H9 (cell line): ENCODE results near the gene SPEM3. TPM values are rescaled to one million over a fixed set of nuclear protein-coding genes. Genes with fewer than 3 reads are reported as not detected.

Experiments used
- DNase-seq: peaks from one replicate; pipeline ENCODE4 v3.0.0-alpha.2; 2017
- H2AFZ ChIP-seq: one replicate; pipeline ENCODE4 v1.6.1; 2013; ENCODE audit warnings: mild to moderate bottlenecking, low read length, control low read depth, moderate library complexity
- H2AK5ac ChIP-seq: 2 replicates; pipeline ENCODE4 v1.6.1; 2013; ENCODE audit warnings: low read length, control low read depth, mixed read lengths; ENCODE audit not compliant: insufficient read length
- H2BK120ac ChIP-seq: one replicate; pipeline ENCODE4 v1.6.1; 2013; ENCODE audit warnings: low read depth, mild to moderate bottlenecking, low read length, control low read depth, inconsistent platforms; ENCODE audit not compliant: poor library complexity, severe bottlenecking
- H2BK12ac ChIP-seq: 2 replicates; pipeline ENCODE4 v1.6.1; 2013; ENCODE audit warnings: low read length, control low read depth, mixed read lengths, low read depth; ENCODE audit not compliant: insufficient read length
- H2BK15ac ChIP-seq: 2 replicates; pipeline ENCODE4 v1.6.1; 2013; ENCODE audit warnings: low read depth, low read length, control low read depth
- H2BK20ac ChIP-seq: one replicate; pipeline ENCODE4 v1.6.1; 2013; ENCODE audit warnings: low read depth, mild to moderate bottlenecking, low read length, control low read depth, inconsistent platforms; ENCODE audit not compliant: poor library complexity, severe bottlenecking
- H2BK5ac ChIP-seq: 2 replicates; pipeline ENCODE4 v1.6.1; 2013; ENCODE audit warnings: low read length, control low read depth, mixed read lengths; ENCODE audit not compliant: insufficient read length
- H3K14ac ChIP-seq: 2 replicates; pipeline ENCODE4 v1.6.1; 2013; ENCODE audit warnings: low read length, control low read depth; ENCODE audit not compliant: insufficient read depth
- H3K18ac ChIP-seq: 2 replicates; pipeline ENCODE4 v1.6.1; 2013; ENCODE audit warnings: low read depth, mild to moderate bottlenecking, mixed read lengths, low read length, control low read depth; ENCODE audit not compliant: insufficient read length
- H3K23ac ChIP-seq: 2 replicates; pipeline ENCODE4 v1.6.1; 2013; ENCODE audit warnings: low read length, control low read depth, mixed read lengths, low read depth; ENCODE audit not compliant: insufficient read length
- H3K23me2 ChIP-seq: 2 replicates; pipeline ENCODE4 v1.6.1; 2013; ENCODE audit warnings: low read depth, mild to moderate bottlenecking, mixed read lengths, low read length, control low read depth; ENCODE audit not compliant: insufficient read length, poor library complexity, severe bottlenecking
- H3K27ac ChIP-seq: 2 replicates; pipeline ENCODE4 v1.5.1; 2013; ENCODE audit warnings: low read length, control low read depth, mixed read lengths, low read depth; ENCODE audit not compliant: insufficient read length
- H3K27me3 ChIP-seq: 2 replicates; pipeline ENCODE4 v1.6.1; 2013; ENCODE audit warnings: low read length, control low read depth, inconsistent platforms; ENCODE audit not compliant: insufficient read depth
- H3K4ac ChIP-seq: 2 replicates; pipeline ENCODE4 v1.6.1; 2013; ENCODE audit warnings: low read depth, mild to moderate bottlenecking, control low read depth, inconsistent platforms, low read length, moderate library complexity
- H3K4me1 ChIP-seq: 2 replicates; pipeline ENCODE4 v1.6.1; 2013; ENCODE audit warnings: low read length, control low read depth, inconsistent platforms; ENCODE audit not compliant: insufficient read depth
- H3K4me2 ChIP-seq: 2 replicates; pipeline ENCODE4 v1.6.1; 2013; ENCODE audit warnings: low read length, control low read depth, mixed read lengths; ENCODE audit not compliant: insufficient read length, insufficient read depth
- H3K56ac ChIP-seq: 2 replicates; pipeline ENCODE4 v1.6.1; 2013; ENCODE audit warnings: low read depth, mild to moderate bottlenecking, mixed read lengths, low read length, control low read depth; ENCODE audit not compliant: insufficient read length
- H3K79me1 ChIP-seq: 2 replicates; pipeline ENCODE4 v1.6.1; 2013; ENCODE audit warnings: low read depth, mild to moderate bottlenecking, moderate library complexity, low read length, control low read depth, inconsistent platforms; ENCODE audit not compliant: insufficient read depth, poor library complexity, severe bottlenecking
- H3K79me2 ChIP-seq: 2 replicates; pipeline ENCODE4 v1.6.1; 2013; ENCODE audit warnings: low read length, control low read depth, inconsistent platforms; ENCODE audit not compliant: insufficient read depth
- H3K9ac ChIP-seq: 2 replicates; pipeline ENCODE4 v1.6.1; 2013; ENCODE audit warnings: low read length, control low read depth, mixed read lengths; ENCODE audit not compliant: insufficient read length; ENCODE audit errors: extremely low read depth
- H3K9me3 ChIP-seq: one replicate; pipeline ENCODE4 v1.6.1; 2013; ENCODE audit warnings: low read depth, low read length, inconsistent platforms; ENCODE audit not compliant: control insufficient read depth
- H3T11ph ChIP-seq: one replicate; pipeline ENCODE4 v1.6.1; 2013; ENCODE audit warnings: mild to moderate bottlenecking, low read length, control low read depth, inconsistent platforms
- H4K20me1 ChIP-seq: one replicate; pipeline ENCODE4 v1.6.1; 2013; ENCODE audit not compliant: control insufficient read depth, insufficient read length, insufficient read depth
- H4K5ac ChIP-seq: 2 replicates; pipeline ENCODE4 v1.6.1; 2013; ENCODE audit warnings: low read depth, mild to moderate bottlenecking, mixed read lengths, low read length, control low read depth; ENCODE audit not compliant: insufficient read length
- H4K8ac ChIP-seq: replicated peaks from 2 replicates; pipeline ENCODE4 v1.6.1; 2013; ENCODE audit warnings: low read length, control low read depth, mixed read lengths, low read depth; ENCODE audit not compliant: insufficient read length
- H4K91ac ChIP-seq: 2 replicates; pipeline ENCODE4 v1.6.1; 2013; ENCODE audit warnings: low read depth, mild to moderate bottlenecking, moderate library complexity, mixed read lengths, low read length, control low read depth; ENCODE audit not compliant: insufficient read length
- H3K27ac Mint-ChIP-seq, 3 experiments: 2 replicates in 2 of 3; 3 replicates in 1 of 3; pipeline ENCODE4 v1.8.0; 2020 to 2021; ENCODE audit warnings: mixed read lengths in 3 of 3, mild to moderate bottlenecking in 1 of 3, moderate library complexity in 1 of 3
- H3K27me3 Mint-ChIP-seq: 2 replicates; pipeline ENCODE4 v1.8.0; 2021; ENCODE audit warnings: low read depth, mild to moderate bottlenecking, moderate library complexity, mixed read lengths
- H3K36me3 Mint-ChIP-seq, 3 experiments: 2 replicates in 2 of 3; 3 replicates in 1 of 3; pipeline ENCODE4 v1.8.0; 2020 to 2021; ENCODE audit warnings: low read depth in 3 of 3, mixed read lengths in 3 of 3; ENCODE audit not compliant: insufficient read depth in 1 of 3
- H3K4me1 Mint-ChIP-seq, 2 experiments: 2 replicates each; pipeline ENCODE4 v1.8.0; 2020; ENCODE audit warnings: mixed read lengths in 2 of 2
- H3K4me3 Mint-ChIP-seq, 2 experiments: 2 replicates in 1 of 2; 3 replicates in 1 of 2; pipeline ENCODE4 v1.8.0; 2020 to 2021; ENCODE audit warnings: mild to moderate bottlenecking in 2 of 2, mixed read lengths in 2 of 2, moderate library complexity in 1 of 2
- H3K9me3 Mint-ChIP-seq, 2 experiments: 2 replicates in 1 of 2; 3 replicates in 1 of 2; pipeline ENCODE4 v1.8.0; 2020; ENCODE audit warnings: mild to moderate bottlenecking in 2 of 2, mixed read lengths in 2 of 2, moderate library complexity in 1 of 2
- WGBS: extraction: QIAGEN DNeasy Blood & Tissue Kit; methylation state at CpG from one replicate; pipeline ENCODE4 v1.1.7; 2013; ENCODE audit warnings: missing lambda C conversion rate, low lambda C conversion rate, mixed read lengths; ENCODE audit not compliant: insufficient read length; ENCODE audit errors: extremely low coverage; 5-methylcytosine and 5-hydroxymethylcytosine counted together
- total RNA-seq: library from RNA; stranded (reverse); gene quantifications from 2 replicates; pipeline ENCODE4 v1.2.1, GENCODE V29; 2021
- TF ChIP-seq, protein P1 (sequence below): fragments of 200-600 bp; sonication (generic); conservative IDR thresholded peaks from 3 replicates; pipeline ENCODE4 v1.8.0; 2021; ENCODE audit warnings: antibody characterized with exemption, mild to moderate bottlenecking

Gene SPEM3
- total RNA-seq, 1 experiment from 2014 or later: not detected

DNA sequence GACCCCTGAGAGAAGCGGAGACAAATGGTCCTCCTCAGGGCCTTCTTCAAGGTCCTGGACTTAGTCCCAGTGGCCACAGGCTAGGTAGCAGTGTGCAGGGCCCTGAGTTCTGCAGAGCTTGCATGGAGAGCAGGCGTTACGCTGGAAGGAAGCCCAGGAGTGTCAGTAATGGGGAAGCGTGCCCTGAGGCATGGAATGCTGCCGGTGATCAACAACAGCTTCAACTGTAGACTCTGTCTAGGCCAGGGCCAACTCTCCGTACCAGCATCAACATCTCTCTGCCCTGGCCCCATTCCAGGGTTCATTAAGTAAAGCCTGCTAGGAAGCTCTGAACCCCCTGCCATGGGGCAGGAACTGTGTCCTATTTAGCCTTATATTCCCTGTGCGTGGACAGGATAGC is 48.3 kb upstream of the SPEM3 start:
- peak overlapping the region; percentile 76 to 78 for H3K4me3 Mint-ChIP-seq
- H4K20me1 ChIP-seq: no peaks in the 10 kb centered on the region
- WGBS: no CpG with 5 or more reads among the region's 7 CpGs

More for the DNA sequence above, 48.3 kb upstream of the SPEM3 start:
- Histone ChIP-seq H2BK15ac (no peak overlapping the region; the same call in 1 of the 2 replicates), H3K27me3 (peaks cover 11% of the 10 kb centered on the region; the same call in 1 of the 2 replicates), H3K23me2 (peaks cover 17% of the 10 kb centered on the region), H2BK120ac (no peak overlapping the region), H3K79me1 (no peaks in the 10 kb centered on the region), H4K91ac (no peak overlapping the region), H3K4ac (no peak overlapping the region), H2BK5ac (no peak overlapping the region), H3K18ac (no peak overlapping the region), H2AK5ac (no peak overlapping the region), H2BK20ac (no peak overlapping the region), H3K9ac (no peak overlapping the region), H2BK12ac (no peak overlapping the region), H3K27ac (no peak overlapping the region), H3K14ac (no peak overlapping the region), H3K9me3 (no peaks in the 10 kb centered on the region), H3K56ac (no peak overlapping the region), H3K4me1 (no peaks in the 10 kb centered on the region), H4K8ac (no peak overlapping the region), H2AFZ (peak overlapping the region; percentile 53), H4K5ac (no peak overlapping the region), H3K79me2 (no peaks in the 10 kb centered on the region), H3T11ph (no peak overlapping the region), H3K23ac (no peak overlapping the region), H3K4me2 (peak overlapping the region; percentile 75)
- Mint-ChIP-seq H3K4me1 (peaks cover 21 to 25% of the 10 kb centered on the region in 2 experiments), H3K36me3 (peaks cover 5 to 11% (median 8%) of the 10 kb centered on the region in 3 experiments; a peak in 5 of 7 replicates), H3K9me3 (peaks cover 7% of the 10 kb centered on the region in 2 experiments), H3K27me3 (peaks cover 52% of the 10 kb centered on the region), H3K27ac (peak overlapping the region in 1 of 3 experiments; percentile 8; a peak in 1 of 7 replicates)
- DNase-seq: peak; percentile 64
- TF ChIP-seq, protein P1, sequence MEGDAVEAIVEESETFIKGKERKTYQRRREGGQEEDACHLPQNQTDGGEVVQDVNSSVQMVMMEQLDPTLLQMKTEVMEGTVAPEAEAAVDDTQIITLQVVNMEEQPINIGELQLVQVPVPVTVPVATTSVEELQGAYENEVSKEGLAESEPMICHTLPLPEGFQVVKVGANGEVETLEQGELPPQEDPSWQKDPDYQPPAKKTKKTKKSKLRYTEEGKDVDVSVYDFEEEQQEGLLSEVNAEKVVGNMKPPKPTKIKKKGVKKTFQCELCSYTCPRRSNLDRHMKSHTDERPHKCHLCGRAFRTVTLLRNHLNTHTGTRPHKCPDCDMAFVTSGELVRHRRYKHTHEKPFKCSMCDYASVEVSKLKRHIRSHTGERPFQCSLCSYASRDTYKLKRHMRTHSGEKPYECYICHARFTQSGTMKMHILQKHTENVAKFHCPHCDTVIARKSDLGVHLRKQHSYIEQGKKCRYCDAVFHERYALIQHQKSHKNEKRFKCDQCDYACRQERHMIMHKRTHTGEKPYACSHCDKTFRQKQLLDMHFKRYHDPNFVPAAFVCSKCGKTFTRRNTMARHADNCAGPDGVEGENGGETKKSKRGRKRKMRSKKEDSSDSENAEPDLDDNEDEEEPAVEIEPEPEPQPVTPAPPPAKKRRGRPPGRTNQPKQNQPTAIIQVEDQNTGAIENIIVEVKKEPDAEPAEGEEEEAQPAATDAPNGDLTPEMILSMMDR: no peak
